DMS79 (cell line): ENCODE data around the gene TIGAR.

ENCODE experiments used
- DNase-seq: peaks from one replicate; lab custom pipeline; 2025; lab: John Stamatoyannopoulos, UW

Gene TIGAR

GRCh38 chr12:4379405-4379804 is 58.4 kb downstream of the TIGAR start, which contains the start of gene FGF23:
TSS of gene FGF23 (minus strand) at chr12:4379712. CDS start at chr12:4379582, 130 bp downstream.
- DNase-seq = peak; percentile 5

DNA sequence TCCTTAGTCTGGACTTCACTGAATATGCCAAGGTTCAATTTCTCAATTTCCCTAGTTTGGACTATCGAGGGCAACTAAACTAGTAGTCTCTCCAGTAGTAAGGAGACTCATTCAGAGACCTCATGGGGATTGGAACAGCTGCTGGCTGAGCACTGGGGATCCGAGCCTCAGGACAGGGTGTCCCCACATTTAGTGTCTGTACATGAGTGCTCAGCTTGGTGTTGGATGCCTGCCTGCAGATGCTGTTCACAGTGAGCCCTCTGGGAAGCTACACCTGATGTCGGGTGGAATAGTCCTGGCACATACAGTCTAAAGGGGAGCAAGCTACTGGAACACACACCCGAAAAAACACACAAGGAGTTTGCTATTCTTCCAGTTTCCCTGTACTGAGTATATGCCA is 59.3 kb downstream of the TIGAR start:
- no peak for DNase-seq

DNA sequence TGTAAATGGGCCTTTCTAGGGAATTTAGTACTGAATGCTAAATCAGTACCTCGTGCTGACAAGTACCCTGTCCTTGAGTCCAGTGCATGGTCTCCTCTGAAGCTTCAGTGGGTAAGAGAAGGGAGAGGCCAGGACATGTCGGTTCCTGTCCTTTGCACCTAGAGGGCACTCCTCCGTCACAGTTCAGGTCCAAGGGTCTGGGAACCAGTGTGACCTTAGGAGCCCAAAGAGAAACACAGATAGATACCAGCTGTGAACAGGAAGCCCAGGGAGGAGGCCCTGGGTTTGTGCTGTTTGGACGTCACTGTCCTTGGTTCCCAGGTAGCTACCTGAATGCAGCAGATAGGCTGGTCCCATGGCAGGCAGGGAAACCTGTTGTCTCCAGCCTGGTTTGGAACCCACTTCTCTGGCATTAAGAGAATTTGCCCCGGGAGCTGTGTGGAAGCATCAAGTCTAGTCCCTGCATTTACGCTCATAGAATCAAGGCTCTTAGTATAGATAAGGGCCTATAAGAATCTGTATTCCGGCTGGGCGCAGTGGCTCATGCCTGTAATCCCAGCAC is 62.4 kb downstream of the TIGAR start:
- no peak for DNase-seq

DNA sequence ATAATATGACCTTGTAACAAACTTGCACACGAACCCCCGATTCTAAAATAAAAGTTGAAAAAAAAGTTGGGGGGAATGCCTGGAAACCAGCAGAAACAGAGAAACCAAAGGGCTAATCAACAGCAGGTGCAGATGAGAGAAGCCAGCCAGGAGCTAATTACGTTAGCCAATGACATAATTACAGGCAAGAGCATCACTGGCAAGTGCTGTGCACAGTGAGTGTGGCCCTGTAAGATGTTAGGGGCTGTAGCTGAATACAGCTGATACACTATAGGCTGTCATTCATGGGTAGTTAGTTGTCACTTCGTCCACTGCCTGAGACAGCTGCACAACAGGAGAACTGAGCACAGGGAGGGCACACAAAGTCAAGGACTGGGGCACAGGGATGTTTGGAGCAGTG is 65.8 kb downstream of the TIGAR start:
- no peak for DNase-seq

DNA sequence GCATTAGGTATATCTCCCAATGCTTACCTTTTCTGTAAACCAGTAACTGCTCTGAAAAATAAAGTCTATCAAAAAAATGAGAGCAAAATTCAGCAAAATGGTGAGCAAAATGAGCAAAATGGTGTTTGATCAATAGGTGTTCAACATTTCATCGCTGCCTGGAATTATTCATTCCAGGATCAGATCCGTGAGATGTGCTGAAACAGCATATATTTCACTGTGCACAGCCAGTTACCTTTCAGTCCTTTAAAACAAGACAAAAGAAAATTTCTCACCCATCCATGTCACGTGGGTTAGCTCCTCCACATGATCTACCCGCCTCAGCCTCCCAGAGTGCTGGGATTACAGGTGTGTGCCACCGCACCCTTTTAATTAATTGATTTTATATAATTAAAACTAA is 66.6 kb downstream of the TIGAR start:
- no peak for DNase-seq

DNA sequence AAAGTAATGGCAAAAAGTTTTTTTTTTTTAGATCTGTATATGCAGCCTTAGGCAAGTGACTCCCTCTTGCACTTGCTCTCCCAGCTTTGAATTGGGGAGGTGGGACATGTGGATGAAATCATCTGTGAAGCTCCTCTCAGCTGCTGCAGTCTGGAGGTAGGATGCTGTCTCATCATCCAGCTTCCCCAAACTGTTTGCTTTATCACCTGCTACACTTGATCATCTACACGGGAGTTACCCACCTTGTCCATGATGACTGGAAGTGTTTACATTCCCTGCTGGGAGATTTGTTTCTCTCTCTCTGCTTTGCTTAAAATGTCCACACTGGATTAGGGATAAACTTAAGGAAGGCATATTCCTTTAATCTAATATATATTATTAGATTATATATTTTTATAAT is 67.0 kb downstream of the TIGAR start:
- no peak for DNase-seq

DNA sequence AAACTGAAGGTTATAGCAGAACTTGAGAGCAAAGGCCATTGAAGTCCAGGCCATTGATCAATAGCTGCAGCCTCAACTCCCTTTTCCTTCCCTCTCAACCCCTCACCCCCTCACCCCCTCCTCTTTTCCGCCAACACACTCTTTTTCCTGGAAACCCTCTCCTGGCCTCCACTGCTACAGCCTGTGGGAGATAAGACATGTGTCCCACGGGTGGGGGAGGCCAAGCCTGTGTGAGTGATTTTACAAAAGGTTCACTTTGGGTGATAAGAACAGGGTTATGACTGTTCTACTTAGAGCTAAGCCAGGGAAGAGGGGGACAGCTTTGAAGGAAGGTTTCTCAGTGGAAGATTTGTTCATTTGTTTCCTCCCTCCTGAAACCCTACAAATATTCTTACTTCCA is 67.6 kb downstream of the TIGAR start:
- DNase-seq = no peak

- DNase-seq = no peak
Measured at GRCh38 chr12:4392223-4392742, 71.3 kb downstream of the TIGAR start.

- no peak for DNase-seq
Measured at GRCh38 chr12:4393211-4393610, 72.2 kb downstream of the TIGAR start.

DNA sequence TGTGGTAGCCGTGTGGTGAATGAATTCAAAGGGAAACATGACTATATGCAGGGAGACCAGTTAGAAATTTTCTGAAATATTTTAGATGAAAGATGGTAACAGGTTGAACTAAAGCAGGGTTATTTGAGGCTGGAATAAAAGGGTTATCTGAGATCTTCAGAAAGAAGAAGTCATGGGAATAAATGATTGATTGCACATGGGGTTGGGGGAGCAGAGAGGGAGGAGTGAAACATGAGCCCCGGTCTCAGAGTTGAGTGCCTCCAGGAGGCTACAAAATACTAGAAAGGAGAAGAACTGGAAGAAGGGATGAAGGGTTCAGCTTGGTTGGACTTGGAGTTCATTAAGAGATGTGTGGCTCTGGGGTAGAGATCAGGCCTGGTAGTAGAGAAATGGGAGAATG is 74.8 kb downstream of the TIGAR start:
- DNase-seq = no peak

GRCh38 chr12:4401117-4401516 is 80.1 kb downstream of the TIGAR start:
- no peak for DNase-seq

- no peak for DNase-seq
Measured at GRCh38 chr12:4402996-4403395, 82.0 kb downstream of the TIGAR start.
